Raji (cell line): ENCODE results near the gene SLC7A1.

ENCODE experiments used
- POLR2A ChIP-seq: IDR thresholded peaks from 2 replicates; pipeline ENCODE4 v1.6.1; 2011; ENCODE audit warnings: low read depth, low read length, control low read depth; ENCODE audit not compliant: insufficient read depth

The SLC7A1 gene

GRCh38 chr13:29593605-29594297 is 1.7 kb downstream of the SLC7A1 start:
- TF ChIP-seq POLR2A: no peak

- TF ChIP-seq POLR2A: no peak
Observed at GRCh38 chr13:29591310-29591709, 4.2 kb downstream of the SLC7A1 start.

- TF ChIP-seq POLR2A: no peak
Observed at GRCh38 chr13:29589967-29590366, 5.5 kb downstream of the SLC7A1 start.

GRCh38 chr13:29589234-29589633 is 6.3 kb downstream of the SLC7A1 start:
- no peak for TF ChIP-seq POLR2A

- no peak for TF ChIP-seq POLR2A
Observed at GRCh38 chr13:29587645-29588044, 7.8 kb downstream of the SLC7A1 start.

GRCh38 chr13:29583073-29583785 is 12.3 kb downstream of the SLC7A1 start:
- TF ChIP-seq POLR2A: no peak

- TF ChIP-seq POLR2A: no peak
Observed at GRCh38 chr13:29582171-29582570, 13.3 kb downstream of the SLC7A1 start.

GRCh38 chr13:29581666-29582065 is 13.8 kb downstream of the SLC7A1 start:
- no peak for TF ChIP-seq POLR2A

GRCh38 chr13:29579094-29579493 is 16.4 kb downstream of the SLC7A1 start:
- TF ChIP-seq POLR2A: no peak

- no peak for TF ChIP-seq POLR2A
Observed at GRCh38 chr13:29578300-29579085, 17.0 kb downstream of the SLC7A1 start.

- TF ChIP-seq POLR2A: no peak
Observed at GRCh38 chr13:29577136-29578051, 18.1 kb downstream of the SLC7A1 start.

- no peak for TF ChIP-seq POLR2A
Observed at GRCh38 chr13:29576581-29576980, 18.9 kb downstream of the SLC7A1 start.

- TF ChIP-seq POLR2A: no peak
Observed at GRCh38 chr13:29575098-29575497, 20.4 kb downstream of the SLC7A1 start.

- TF ChIP-seq POLR2A: no peak
Observed at GRCh38 chr13:29573190-29573589, 22.3 kb downstream of the SLC7A1 start.

- TF ChIP-seq POLR2A: no peak
Observed at GRCh38 chr13:29572575-29572974, 22.9 kb downstream of the SLC7A1 start.
